Measurements from ENCODE around the gene ZCCHC24. TPM values are rescaled to one million over a fixed set of nuclear protein-coding genes. Genes with fewer than 3 reads are reported as not detected.

ZCCHC24 gene
- total RNA-seq, 1 experiment from 2014 or later: 3.8 TPM

DNA sequence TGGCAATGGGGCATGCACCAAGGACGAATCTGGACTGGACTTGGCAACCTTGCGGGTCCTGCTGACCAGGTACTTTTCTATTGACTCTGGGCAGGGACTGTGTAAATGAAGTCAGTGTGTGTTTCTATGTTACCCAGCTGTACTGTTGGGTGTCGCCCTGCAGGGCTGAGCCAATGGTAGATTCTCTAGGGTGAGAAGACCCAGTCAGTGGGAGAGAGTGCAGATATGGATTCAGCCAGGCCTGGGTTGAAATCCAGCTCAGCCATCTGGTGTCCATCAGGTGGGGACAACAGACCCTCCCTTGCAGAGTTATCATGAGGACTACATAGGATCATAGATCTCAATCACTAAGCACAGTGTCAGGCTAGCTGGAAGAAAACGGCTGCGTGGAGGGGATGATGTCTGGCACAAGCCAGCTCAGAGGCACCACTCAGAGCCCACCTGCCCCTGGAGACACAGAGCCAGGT, 103.1 kb downstream of the ZCCHC24 start:
- H3K23ac ChIP-seq (ENCODE audit: insufficient read length, low read depth, low read length): no peak overlapping the region
- no peaks in the 10 kb centered on the region for H3K27me3 ChIP-seq (ENCODE audit: insufficient read depth, low read length)
- no peak overlapping the region for H4K5ac ChIP-seq (ENCODE audit: insufficient read length, low read depth, low read length)
- H2BK12ac ChIP-seq (ENCODE audit: insufficient read length, low read depth, low read length): no peak overlapping the region
- H3K79me1 ChIP-seq (ENCODE audit: insufficient read depth, low read depth, low read length, poor library complexity, severe bottlenecking): no peaks in the 10 kb centered on the region
- no peaks in the 10 kb centered on the region for H3K79me2 ChIP-seq (ENCODE audit: insufficient read depth, low read length)
- TF ChIP-seq, protein P1, sequence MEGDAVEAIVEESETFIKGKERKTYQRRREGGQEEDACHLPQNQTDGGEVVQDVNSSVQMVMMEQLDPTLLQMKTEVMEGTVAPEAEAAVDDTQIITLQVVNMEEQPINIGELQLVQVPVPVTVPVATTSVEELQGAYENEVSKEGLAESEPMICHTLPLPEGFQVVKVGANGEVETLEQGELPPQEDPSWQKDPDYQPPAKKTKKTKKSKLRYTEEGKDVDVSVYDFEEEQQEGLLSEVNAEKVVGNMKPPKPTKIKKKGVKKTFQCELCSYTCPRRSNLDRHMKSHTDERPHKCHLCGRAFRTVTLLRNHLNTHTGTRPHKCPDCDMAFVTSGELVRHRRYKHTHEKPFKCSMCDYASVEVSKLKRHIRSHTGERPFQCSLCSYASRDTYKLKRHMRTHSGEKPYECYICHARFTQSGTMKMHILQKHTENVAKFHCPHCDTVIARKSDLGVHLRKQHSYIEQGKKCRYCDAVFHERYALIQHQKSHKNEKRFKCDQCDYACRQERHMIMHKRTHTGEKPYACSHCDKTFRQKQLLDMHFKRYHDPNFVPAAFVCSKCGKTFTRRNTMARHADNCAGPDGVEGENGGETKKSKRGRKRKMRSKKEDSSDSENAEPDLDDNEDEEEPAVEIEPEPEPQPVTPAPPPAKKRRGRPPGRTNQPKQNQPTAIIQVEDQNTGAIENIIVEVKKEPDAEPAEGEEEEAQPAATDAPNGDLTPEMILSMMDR (conservative IDR thresholded peaks at IDR 0.05): no peak
- no peak overlapping the region for H4K8ac ChIP-seq (replicated peaks; ENCODE audit: insufficient read length, low read depth, low read length)
- H2BK15ac ChIP-seq (ENCODE audit: low read depth, low read length): no peak overlapping the region
- H3K9me3 ChIP-seq (ENCODE audit: control insufficient read depth, low read depth, low read length): no peaks in the 10 kb centered on the region
- peaks cover 25% of the 10 kb centered on the region for H3K27me3 Mint-ChIP-seq (ENCODE audit: low read depth)
- H2AFZ ChIP-seq (ENCODE audit: low read length): no peak overlapping the region
- no peak overlapping the region for H3K4me3 Mint-ChIP-seq
- H2AK5ac ChIP-seq (ENCODE audit: insufficient read length, low read length): no peak overlapping the region
- no CpG with 5 or more reads among the region's 5 CpGs for WGBS (ENCODE audit: extremely low coverage, insufficient read length, low lambda C conversion rate)
- no peak overlapping the region for H3K18ac ChIP-seq (ENCODE audit: insufficient read length, low read depth, low read length)
- H3K14ac ChIP-seq (ENCODE audit: insufficient read depth, low read length): no peak overlapping the region
- no peaks in the 10 kb centered on the region; a peak in 1 of 7 replicates for H3K36me3 Mint-ChIP-seq (ENCODE audit: insufficient read depth in 1 of 3, low read depth in 3 of 3)
- H3K9me3 Mint-ChIP-seq: peaks cover under 1 to 3% of the 10 kb centered on the region in 2 experiments; a peak in 1 of 5 replicates
- no peak overlapping the region for H3K9ac ChIP-seq (ENCODE audit: extremely low read depth, insufficient read length, low read length)
- H4K91ac ChIP-seq (ENCODE audit: insufficient read length, low read depth, low read length): no peak overlapping the region
- no peaks in the 10 kb centered on the region for H3K23me2 ChIP-seq (ENCODE audit: insufficient read length, low read depth, low read length, poor library complexity, severe bottlenecking)
- no peak overlapping the region for H3K56ac ChIP-seq (ENCODE audit: insufficient read length, low read depth, low read length)
- H3K4ac ChIP-seq (ENCODE audit: low read depth, low read length): no peak overlapping the region
- H2BK5ac ChIP-seq (ENCODE audit: insufficient read length, low read length): no peak overlapping the region
- H3K27ac Mint-ChIP-seq: no peak overlapping the region
- no peak overlapping the region for H2BK20ac ChIP-seq (ENCODE audit: low read depth, low read length, poor library complexity, severe bottlenecking)
- H3K27ac ChIP-seq (ENCODE audit: insufficient read length, low read depth, low read length): no peak overlapping the region
- H2BK120ac ChIP-seq (ENCODE audit: low read depth, low read length, poor library complexity, severe bottlenecking): no peak overlapping the region
- peak; percentile 10 for DNase-seq
- H3T11ph ChIP-seq (ENCODE audit: low read length): no peak overlapping the region
- H3K4me1 Mint-ChIP-seq: peaks cover 3 to 14% of the 10 kb centered on the region in 2 experiments
- H3K4me2 ChIP-seq (ENCODE audit: insufficient read depth, insufficient read length, low read length): no peak overlapping the region
- H4K20me1 ChIP-seq (ENCODE audit: control insufficient read depth, insufficient read depth, insufficient read length): no peaks in the 10 kb centered on the region
- H3K4me1 ChIP-seq (ENCODE audit: insufficient read depth, low read length): 0 out of 2 replicates have a peak, but pooled peaks cover 5% of the 10 kb centered on the region
